Prostate gland (tissue), 2 donors: ENCODE results near the gene ASB6.

Experiments
- CTCF ChIP-seq, 4 experiments: fragments of 200-600 bp in 2 of 4; fragments of 450-650 bp in 2 of 4; sonication (generic) in 2 of 4; IDR thresholded peaks; 1 replicate in 3 of 4; 2 replicates in 1 of 4; pipeline ENCODE4 v1.5.1; 2016 to 2019; ENCODE audit warnings: antibody characterized with exemption in 4 of 4, mild to moderate bottlenecking in 2 of 4, moderate library complexity in 2 of 4
- POLR2AphosphoS5 ChIP-seq: sonication (generic); formaldehyde crosslinking; IDR thresholded peaks from one replicate; pipeline ENCODE4 v1.6.1; 2017; ENCODE audit warnings: antibody characterized with exemption

- TF ChIP-seq CTCF (IDR thresholded peaks at IDR 0.05) (no peak), POLR2AphosphoS5 (peak; percentile 52)
Observed at GRCh38 chr9:129656795-129657390, 14.9 kb upstream of the ASB6 start.
